Right atrium auricular region (tissue), 2 donors: Measurements from ENCODE around the gene SSUH2. TPM values are rescaled to one million over a fixed set of nuclear protein-coding genes. Genes with fewer than 3 reads are reported as not detected.

Experiments used
- DNase-seq: peaks from one replicate; pipeline ENCODE4 v3.0.0-alpha.2; 2019; ENCODE audit warnings: low spot score
- H3K27ac ChIP-seq, 2 donors: fragments of 200-600 bp; sonication (generic); 1 replicate in 1 of 2; 2 replicates in 1 of 2; pipeline ENCODE4 v1.5.1; 2016 to 2019
- H3K27me3 ChIP-seq, 2 donors: fragments of 200-600 bp; sonication (generic); one replicate each; pipeline versions ENCODE4 v1.5.1 to v1.6.0; 2017 to 2019
- H3K36me3 ChIP-seq: fragments of 200-600 bp; sonication (generic); one replicate; pipeline ENCODE4 v1.5.1; 2016
- H3K4me1 ChIP-seq, 2 donors: fragments of 200-600 bp; sonication (generic); one replicate each; pipeline versions ENCODE4 v1.5.1 to v1.6.0; 2017 to 2019
- H3K4me3 ChIP-seq, 2 donors: fragments of 200-600 bp; sonication (generic); 1 replicate in 1 of 2; 2 replicates in 1 of 2; pipeline ENCODE4 v1.5.1; 2017 to 2019; ENCODE audit warnings: mild to moderate bottlenecking in 1 of 2, moderate library complexity in 1 of 2
- H3K9me3 ChIP-seq, 2 donors: fragments of 200-600 bp; sonication (generic); one replicate each; pipeline ENCODE4 v1.5.1; 2019
- total RNA-seq, 2 donors: library from RNA; depleted of rRNA; stranded (reverse); fragments of >200 nt; gene quantifications; one replicate each; pipeline ENCODE4 v1.1.0, GENCODE V29; 2016
- TF ChIP-seq, protein P1 (sequence below), 2 donors: fragments of 200-600 bp; sonication (generic); IDR thresholded peaks; one replicate each; pipeline ENCODE4 v1.5.1; 2019; ENCODE audit warnings: antibody characterized with exemption in 2 of 2

The SSUH2 gene
- total RNA-seq, 2 donors from 2014 or later: 0.59 to 0.82 TPM

DNA sequence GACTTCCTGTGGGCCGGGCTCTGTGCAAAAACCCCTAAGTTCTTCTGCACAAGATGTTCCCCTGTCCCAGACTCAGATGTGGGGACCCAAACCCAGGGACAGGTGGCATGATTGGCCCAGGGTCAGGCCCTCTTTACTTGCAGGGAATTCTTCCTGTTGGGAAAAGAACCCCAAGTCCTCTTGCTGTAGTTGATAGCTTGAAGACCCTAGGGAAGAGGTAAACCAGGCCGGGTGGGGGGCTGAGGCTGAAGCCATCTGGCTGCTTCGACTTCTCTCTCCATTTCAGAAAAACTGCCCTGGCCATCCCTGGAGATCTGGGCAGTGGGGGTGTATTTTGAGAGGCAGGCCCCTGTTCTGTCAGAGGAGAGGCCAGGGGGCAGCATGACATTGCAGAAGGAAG, 23.5 kb downstream of the SSUH2 start:
- no peak for DNase-seq
- TF ChIP-seq, protein P1, sequence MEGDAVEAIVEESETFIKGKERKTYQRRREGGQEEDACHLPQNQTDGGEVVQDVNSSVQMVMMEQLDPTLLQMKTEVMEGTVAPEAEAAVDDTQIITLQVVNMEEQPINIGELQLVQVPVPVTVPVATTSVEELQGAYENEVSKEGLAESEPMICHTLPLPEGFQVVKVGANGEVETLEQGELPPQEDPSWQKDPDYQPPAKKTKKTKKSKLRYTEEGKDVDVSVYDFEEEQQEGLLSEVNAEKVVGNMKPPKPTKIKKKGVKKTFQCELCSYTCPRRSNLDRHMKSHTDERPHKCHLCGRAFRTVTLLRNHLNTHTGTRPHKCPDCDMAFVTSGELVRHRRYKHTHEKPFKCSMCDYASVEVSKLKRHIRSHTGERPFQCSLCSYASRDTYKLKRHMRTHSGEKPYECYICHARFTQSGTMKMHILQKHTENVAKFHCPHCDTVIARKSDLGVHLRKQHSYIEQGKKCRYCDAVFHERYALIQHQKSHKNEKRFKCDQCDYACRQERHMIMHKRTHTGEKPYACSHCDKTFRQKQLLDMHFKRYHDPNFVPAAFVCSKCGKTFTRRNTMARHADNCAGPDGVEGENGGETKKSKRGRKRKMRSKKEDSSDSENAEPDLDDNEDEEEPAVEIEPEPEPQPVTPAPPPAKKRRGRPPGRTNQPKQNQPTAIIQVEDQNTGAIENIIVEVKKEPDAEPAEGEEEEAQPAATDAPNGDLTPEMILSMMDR (IDR thresholded peaks at IDR 0.05): no peak
- Histone ChIP-seq H3K27ac (no peak overlapping the region), H3K4me1 (peaks cover 0 to 14% of the 10 kb centered on the region in 2 donors), H3K27me3 (no peaks in the 10 kb centered on the region), H3K9me3 (no peaks in the 10 kb centered on the region), H3K4me3 (no peak overlapping the region), H3K36me3 (no peaks in the 10 kb centered on the region)

DNA sequence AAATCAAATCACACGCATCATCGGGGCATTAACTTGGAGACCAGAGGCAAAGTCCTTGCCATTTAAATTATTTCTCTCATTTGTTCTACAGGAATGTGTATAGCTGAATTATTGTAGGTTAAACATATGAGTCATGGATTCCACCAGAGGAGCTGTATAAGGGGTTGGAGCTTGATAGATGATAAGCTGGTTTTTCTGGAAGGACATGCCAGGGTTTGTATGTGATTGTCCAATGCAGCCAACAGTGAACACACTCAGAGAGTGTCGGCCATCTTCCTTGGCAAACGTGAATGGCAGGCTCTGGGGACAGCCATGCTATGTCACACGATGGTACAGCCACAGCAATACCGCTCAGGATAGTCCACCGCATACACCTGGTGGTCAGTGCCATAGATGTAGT, 25.1 kb downstream of the SSUH2 start:
- H3K9me3 ChIP-seq: no peaks in the 10 kb centered on the region
- TF ChIP-seq, protein P1 (IDR thresholded peaks at IDR 0.05): no peak
- no peak overlapping the region for H3K4me3 ChIP-seq
- H3K4me1 ChIP-seq: peaks cover 0 to 14% of the 10 kb centered on the region in 2 donors
- no peak for DNase-seq
- H3K27me3 ChIP-seq: no peaks in the 10 kb centered on the region
- no peak overlapping the region for H3K27ac ChIP-seq
- no peaks in the 10 kb centered on the region for H3K36me3 ChIP-seq

DNA sequence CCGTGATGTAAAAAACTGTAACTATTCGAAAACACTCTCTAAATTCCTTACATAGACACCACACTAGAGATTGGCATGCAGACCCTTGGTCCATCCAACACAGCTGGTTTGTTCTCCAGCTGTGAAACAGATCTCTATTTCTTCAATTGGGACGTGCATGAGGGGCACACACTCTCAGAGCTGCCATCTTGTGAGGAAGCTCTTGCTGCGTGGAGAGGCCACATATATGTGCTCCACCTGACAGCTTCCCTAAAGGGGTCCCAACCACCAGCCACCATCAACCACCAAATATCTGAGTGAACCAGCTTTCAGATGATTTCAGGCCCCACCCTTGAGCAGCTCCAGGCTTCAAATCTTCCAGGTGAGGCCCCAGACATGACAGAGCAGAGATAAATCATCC, 25.6 kb downstream of the SSUH2 start:
- Histone ChIP-seq H3K27ac (no peak overlapping the region), H3K9me3 (no peaks in the 10 kb centered on the region), H3K4me1 (peaks cover 0 to 14% of the 10 kb centered on the region in 2 donors), H3K36me3 (no peaks in the 10 kb centered on the region), H3K4me3 (no peak overlapping the region), H3K27me3 (no peaks in the 10 kb centered on the region)
- TF ChIP-seq, protein P1 (IDR thresholded peaks at IDR 0.05): no peak
- no peak for DNase-seq

DNA sequence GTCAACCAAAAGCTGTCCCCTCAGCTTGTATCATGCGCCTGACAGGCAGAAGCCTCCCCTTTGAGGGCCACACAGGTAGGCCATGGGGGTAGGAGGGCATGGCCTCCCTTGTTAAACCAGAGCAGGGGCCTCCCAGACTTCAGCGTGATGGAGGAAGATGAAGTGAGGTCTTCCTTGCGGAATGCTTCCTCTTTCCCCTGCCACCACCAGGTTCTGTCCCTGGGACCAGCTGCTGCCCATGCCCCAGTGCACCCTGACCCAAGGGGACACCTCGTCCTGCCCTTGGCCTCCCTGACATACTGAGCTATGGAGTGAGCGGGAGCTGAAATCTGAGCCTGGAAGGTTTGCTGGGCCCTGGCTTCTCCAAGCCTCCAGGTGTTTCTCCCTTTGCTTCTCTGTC, 26.7 kb downstream of the SSUH2 start:
- peaks cover 0 to 9% of the 10 kb centered on the region in 2 donors for H3K4me1 ChIP-seq
- no peak for DNase-seq
- H3K4me3 ChIP-seq: no peak overlapping the region
- no peaks in the 10 kb centered on the region for H3K36me3 ChIP-seq
- H3K9me3 ChIP-seq: no peaks in the 10 kb centered on the region
- H3K27me3 ChIP-seq: no peaks in the 10 kb centered on the region
- TF ChIP-seq, protein P1 (IDR thresholded peaks at IDR 0.05): no peak
- H3K27ac ChIP-seq: no peak overlapping the region

DNA sequence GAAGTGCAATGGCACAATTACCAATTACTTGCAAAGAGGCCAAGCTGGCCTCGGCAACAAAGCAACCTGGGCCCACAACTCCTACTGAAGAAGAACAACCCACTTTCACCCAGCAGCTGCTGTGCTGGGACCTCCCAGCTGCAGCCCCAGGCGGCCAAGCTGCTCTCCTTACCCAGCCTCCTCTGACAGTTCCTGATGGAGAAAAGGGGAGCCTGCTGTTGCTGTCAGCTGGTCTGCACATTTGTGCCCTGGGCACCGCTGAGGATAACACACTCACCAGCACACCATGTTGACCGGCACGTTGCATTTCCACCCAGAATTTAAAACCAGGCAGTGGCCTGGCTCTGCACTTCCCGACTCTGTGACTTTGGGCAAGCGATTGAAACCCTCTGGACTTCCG, 33.6 kb downstream of the SSUH2 start:
- no peak overlapping the region for H3K27ac ChIP-seq
- no peaks in the 10 kb centered on the region for H3K27me3 ChIP-seq
- no peak overlapping the region for H3K4me3 ChIP-seq
- no peaks in the 10 kb centered on the region for H3K36me3 ChIP-seq
- DNase-seq: no peak
- H3K9me3 ChIP-seq: no peaks in the 10 kb centered on the region
- peaks cover 0 to 15% of the 10 kb centered on the region in 2 donors for H3K4me1 ChIP-seq
- TF ChIP-seq, protein P1 (IDR thresholded peaks at IDR 0.05): no peak

DNA sequence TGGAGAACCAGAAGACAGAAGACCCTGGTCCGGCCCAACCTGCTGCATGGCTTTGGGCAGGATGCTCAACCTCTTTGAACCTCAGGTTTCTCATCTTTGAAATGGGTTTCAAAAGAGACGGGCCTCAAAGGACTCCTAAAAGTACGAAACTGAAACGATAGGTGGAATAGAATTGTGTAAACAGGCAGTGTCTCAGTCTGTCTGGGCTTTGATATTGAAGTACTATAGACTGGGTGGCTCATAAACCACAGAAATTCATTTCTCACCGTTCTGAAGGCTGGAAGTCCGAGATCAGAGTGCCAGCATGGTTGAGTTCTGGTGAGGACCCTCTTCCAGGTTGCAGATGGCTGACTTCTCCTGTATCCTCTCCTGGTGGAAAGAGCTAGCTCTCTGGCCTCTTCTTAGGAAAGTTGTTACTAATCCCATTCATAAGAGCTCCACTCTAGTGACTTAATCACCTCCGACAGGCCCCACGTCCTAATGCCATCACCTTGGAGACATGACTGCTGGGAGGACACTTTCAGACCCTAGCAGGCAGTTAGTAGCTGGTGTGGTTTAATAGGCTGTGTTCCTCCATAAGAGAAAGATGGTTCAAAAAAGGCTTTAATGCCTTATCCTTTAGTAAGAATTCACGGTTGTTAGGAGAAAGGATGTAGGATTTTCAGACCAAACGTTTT, 35.7 kb downstream of the SSUH2 start:
- Histone ChIP-seq H3K4me1 (peaks cover 0 to 15% of the 10 kb centered on the region in 2 donors), H3K4me3 (no peak overlapping the region), H3K27me3 (no peaks in the 10 kb centered on the region), H3K9me3 (no peaks in the 10 kb centered on the region), H3K36me3 (no peaks in the 10 kb centered on the region), H3K27ac (no peak overlapping the region)
- TF ChIP-seq, protein P1 (IDR thresholded peaks at IDR 0.05): no peak
- no peak for DNase-seq
